Smooth muscle cell (in vitro differentiated cells): ENCODE results near the gene IQCK. TPM values are rescaled to one million over a fixed set of nuclear protein-coding genes. Genes with fewer than 3 reads are reported as not detected.

Experiments used
- DNase-seq: peaks from one replicate; lab custom pipeline; 2025; ENCODE audit not compliant: unreplicated experiment; lab: John Stamatoyannopoulos, UW
- H2AFZ ChIP-seq: fragments of 200-600 bp; sonication (generic); 2 replicates; pipeline ENCODE4 v1.6.0; 2016; ENCODE audit warnings: antibody characterized with exemption, low read depth, mild to moderate bottlenecking
- H3F3A ChIP-seq: fragments of 200-600 bp; sonication (generic); 2 replicates; pipeline ENCODE4 v1.6.0; 2017; ENCODE audit warnings: antibody characterized with exemption, low read depth
- H3K27ac ChIP-seq: fragments of 200-600 bp; sonication (generic); 2 replicates; pipeline ENCODE4 v1.5.1; 2016; ENCODE audit warnings: low read depth, mild to moderate bottlenecking
- H3K27me3 ChIP-seq: fragments of 200-600 bp; sonication (generic); 2 replicates; pipeline ENCODE4 v1.6.1; 2016; ENCODE audit warnings: low read depth, mild to moderate bottlenecking
- H3K36me3 ChIP-seq: fragments of 200-600 bp; sonication (generic); 2 replicates; pipeline ENCODE4 v1.5.1; 2016; ENCODE audit warnings: low read depth
- H3K4me1 ChIP-seq: fragments of 200-600 bp; sonication (generic); 2 replicates; pipeline ENCODE4 v1.5.1; 2016; ENCODE audit warnings: low read depth
- H3K4me2 ChIP-seq: fragments of 200-600 bp; sonication (generic); 2 replicates; pipeline ENCODE4 v1.6.0; 2016; ENCODE audit warnings: mild to moderate bottlenecking
- H3K4me3 ChIP-seq: fragments of 200-600 bp; sonication (generic); 2 replicates; pipeline ENCODE4 v1.5.1; 2016; ENCODE audit warnings: mild to moderate bottlenecking
- H3K79me2 ChIP-seq: fragments of 200-600 bp; sonication (generic); 2 replicates; pipeline ENCODE4 v1.6.0; 2016; ENCODE audit warnings: low read depth, mild to moderate bottlenecking
- H3K9ac ChIP-seq: fragments of 200-600 bp; sonication (generic); 2 replicates; pipeline ENCODE4 v1.6.0; 2016; ENCODE audit warnings: low read depth
- H3K9me3 ChIP-seq: fragments of 200-600 bp; sonication (generic); replicated peaks from 2 replicates; pipeline ENCODE4 v1.5.1; 2016; ENCODE audit warnings: low read depth
- H4K20me1 ChIP-seq: fragments of 200-600 bp; sonication (generic); 2 replicates; pipeline ENCODE4 v1.6.0; 2016; ENCODE audit warnings: low read depth
- CTCF ChIP-seq: fragments of 200-600 bp; sonication (generic); IDR thresholded peaks from 2 replicates; pipeline ENCODE4 v1.5.1; 2017; ENCODE audit warnings: borderline replicate concordance, mild to moderate bottlenecking, antibody characterized with exemption; ENCODE audit not compliant: insufficient read depth, poor library complexity, severe bottlenecking
- WGBS: methylation state at CpG from one replicate; pipeline ENCODE4 v1.1.7; 2016; ENCODE audit warnings: low lambda C conversion rate; 5-methylcytosine and 5-hydroxymethylcytosine counted together
- polyA plus RNA-seq: library from polyadenylated mRNA; unstranded; fragments of >200 nt; fragmentation: Nextera tagmentation; extraction: Ambion mirVana; gene quantifications from 2 replicates; pipeline ENCODE4 v1.2.1, GENCODE V29; 2016
- total RNA-seq: library from RNA; depleted of rRNA; stranded (reverse); fragments of >200 nt; gene quantifications from 2 replicates; pipeline ENCODE4 v1.2.3, GENCODE V29; 2014

IQCK gene
- total and polyA plus RNA-seq, 2 experiments from 2014 or later = 11.2 to 14.6 TPM

GRCh38 chr16:19708296-19709205 lies 9.5 kb upstream of the IQCK start:
- Histone ChIP-seq H2AFZ (no peak overlapping the region), H3F3A (no peaks in the 10 kb centered on the region), H3K36me3 (peaks cover 4% of the 10 kb centered on the region), H3K27me3 (no peaks in the 10 kb centered on the region), H3K4me2 (no peak overlapping the region), H3K79me2 (peaks cover 3% of the 10 kb centered on the region), H3K27ac (no peak overlapping the region), H3K4me3 (no peak overlapping the region), H3K9me3 (no peaks in the 10 kb centered on the region), H3K4me1 (peaks cover 7% of the 10 kb centered on the region), H4K20me1 (peaks cover 2% of the 10 kb centered on the region), H3K9ac (no peak overlapping the region)
- WGBS = 74% methylated on average over 18 of the region's 18 CpGs
- no peak for DNase-seq
- no peak for TF ChIP-seq CTCF

DNA sequence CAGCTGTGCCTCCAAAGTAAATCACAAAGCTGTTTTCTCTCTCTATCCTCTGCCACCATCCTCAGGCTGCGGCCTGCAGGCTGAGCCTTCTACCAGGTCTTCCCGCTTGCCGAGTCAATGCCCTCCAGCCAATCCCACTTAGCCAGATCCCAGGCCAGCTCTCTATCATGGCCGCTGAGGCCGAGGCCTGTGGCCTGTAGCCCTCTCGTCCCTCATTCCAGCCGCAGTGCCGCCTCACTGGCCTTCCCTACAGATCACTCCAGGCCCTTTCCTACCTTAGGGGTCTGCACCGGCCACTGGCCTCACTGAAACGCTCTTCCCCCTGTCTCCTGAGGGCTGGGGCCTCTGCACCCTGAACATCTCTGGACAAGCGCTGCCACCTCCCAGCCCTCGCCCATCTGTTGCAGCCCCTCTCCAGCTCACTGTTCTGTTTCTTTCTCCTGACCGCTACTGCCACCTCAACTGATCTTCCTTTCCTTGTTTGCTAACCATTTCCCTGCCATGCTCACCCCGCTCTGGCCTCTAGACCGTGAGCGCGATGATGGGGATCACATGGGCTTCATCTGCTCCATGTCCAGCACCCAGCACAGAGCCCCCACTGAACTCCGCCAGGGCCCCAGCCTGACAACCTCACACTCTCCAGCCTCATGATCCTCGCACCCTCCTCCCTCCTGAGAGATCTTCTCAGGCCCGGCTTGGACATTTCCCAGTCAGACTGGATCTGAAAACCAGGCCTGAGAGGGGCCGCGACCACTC lies 8.5 kb upstream of the IQCK start:
- Histone ChIP-seq H3K27me3 (no peaks in the 10 kb centered on the region), H4K20me1 (peaks cover 4% of the 10 kb centered on the region), H3K9me3 (no peaks in the 10 kb centered on the region), H3K4me2 (no peak overlapping the region), H3K36me3 (no peaks in the 10 kb centered on the region), H3K27ac (no peak overlapping the region), H3K9ac (no peak overlapping the region), H3K79me2 (peaks cover 5% of the 10 kb centered on the region), H3K4me1 (peaks cover 7% of the 10 kb centered on the region), H3K4me3 (no peak overlapping the region), H2AFZ (no peak overlapping the region), H3F3A (no peaks in the 10 kb centered on the region)
- no peak for DNase-seq
- WGBS = 97% methylated on average over 22 of the region's 22 CpGs
- TF ChIP-seq CTCF = no peak

- H4K20me1 ChIP-seq = peaks cover 4% of the 10 kb centered on the region
- H3K4me2 ChIP-seq = no peak overlapping the region
- WGBS = 85% methylated on average over 23 of the region's 23 CpGs
- TF ChIP-seq CTCF = no peak
- no peak for DNase-seq
- H3K27ac ChIP-seq = no peak overlapping the region
- no peaks in the 10 kb centered on the region for H3F3A ChIP-seq
- no peaks in the 10 kb centered on the region for H3K9me3 ChIP-seq
- H3K4me3 ChIP-seq = no peak overlapping the region
- no peaks in the 10 kb centered on the region for H3K36me3 ChIP-seq
- H3K4me1 ChIP-seq = peaks cover 7% of the 10 kb centered on the region
- H3K27me3 ChIP-seq = no peaks in the 10 kb centered on the region
- peaks cover 5% of the 10 kb centered on the region for H3K79me2 ChIP-seq
- no peak overlapping the region for H3K9ac ChIP-seq
- H2AFZ ChIP-seq = no peak overlapping the region
These were observed 7.7 kb upstream of the IQCK start for GRCh38 chr16:19710191-19710908.
